ENCODE results near the gene RAD23B. TPM values are rescaled to one million over a fixed set of nuclear protein-coding genes. Genes with fewer than 3 reads are reported as not detected.

The RAD23B gene
- total and polyA plus RNA-seq, 11 donors: 39.8 to 144 (median 105) TPM

DNA sequence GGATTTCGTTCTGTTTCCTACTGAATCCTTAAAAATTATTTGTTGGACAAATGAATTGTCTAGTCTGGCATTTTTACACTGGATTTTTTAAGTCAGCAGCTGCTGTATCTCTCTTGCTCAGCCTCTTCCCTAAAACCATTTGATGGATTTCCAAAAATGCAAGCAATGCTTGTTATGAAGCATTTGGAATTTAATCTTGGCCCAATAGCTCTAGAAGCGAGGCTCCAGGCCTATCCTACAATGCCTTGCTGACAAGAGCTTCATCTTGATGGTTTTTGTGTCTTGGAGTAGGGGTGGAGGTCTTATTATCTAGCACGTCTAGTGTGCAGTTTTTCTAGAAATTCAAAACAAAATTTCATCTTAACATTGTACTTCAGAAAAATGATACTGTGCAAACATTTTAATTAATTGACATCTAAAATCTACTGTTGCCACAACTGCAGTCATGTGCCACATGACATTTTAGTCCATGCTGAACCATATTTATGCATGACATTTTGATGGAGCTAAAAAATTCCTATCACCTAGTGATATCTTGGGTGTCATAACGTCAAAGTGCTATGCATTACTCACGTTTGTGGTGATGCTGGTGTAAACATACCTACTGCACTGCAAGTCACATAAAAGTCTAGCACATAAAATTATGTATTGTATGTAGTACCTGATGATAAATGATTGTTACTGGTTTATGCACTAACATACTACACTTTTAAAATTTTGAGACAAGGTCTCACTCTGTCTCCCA is 5.9 kb upstream of the RAD23B start:
- peaks cover 0 to 4% (median 0%) of the 10 kb centered on the region in 9 donors for H3K27me3 ChIP-seq
- TF ChIP-seq, protein P1, sequence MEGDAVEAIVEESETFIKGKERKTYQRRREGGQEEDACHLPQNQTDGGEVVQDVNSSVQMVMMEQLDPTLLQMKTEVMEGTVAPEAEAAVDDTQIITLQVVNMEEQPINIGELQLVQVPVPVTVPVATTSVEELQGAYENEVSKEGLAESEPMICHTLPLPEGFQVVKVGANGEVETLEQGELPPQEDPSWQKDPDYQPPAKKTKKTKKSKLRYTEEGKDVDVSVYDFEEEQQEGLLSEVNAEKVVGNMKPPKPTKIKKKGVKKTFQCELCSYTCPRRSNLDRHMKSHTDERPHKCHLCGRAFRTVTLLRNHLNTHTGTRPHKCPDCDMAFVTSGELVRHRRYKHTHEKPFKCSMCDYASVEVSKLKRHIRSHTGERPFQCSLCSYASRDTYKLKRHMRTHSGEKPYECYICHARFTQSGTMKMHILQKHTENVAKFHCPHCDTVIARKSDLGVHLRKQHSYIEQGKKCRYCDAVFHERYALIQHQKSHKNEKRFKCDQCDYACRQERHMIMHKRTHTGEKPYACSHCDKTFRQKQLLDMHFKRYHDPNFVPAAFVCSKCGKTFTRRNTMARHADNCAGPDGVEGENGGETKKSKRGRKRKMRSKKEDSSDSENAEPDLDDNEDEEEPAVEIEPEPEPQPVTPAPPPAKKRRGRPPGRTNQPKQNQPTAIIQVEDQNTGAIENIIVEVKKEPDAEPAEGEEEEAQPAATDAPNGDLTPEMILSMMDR (IDR thresholded peaks at IDR 0.05): no peak
- no peak for TF ChIP-seq POLR2A (IDR thresholded peaks at IDR 0.05)
- peaks cover 0 to 19% (median 4%) of the 10 kb centered on the region in 12 donors for H3K4me1 ChIP-seq
- H3K4me3 ChIP-seq: no peak overlapping the region
- DNase-seq (no peak), ATAC-seq (peak in 1 of 4 donors; percentile 48)
- no peaks in the 10 kb centered on the region for H3K36me3 ChIP-seq
- no peaks in the 10 kb centered on the region for H3K9me3 ChIP-seq
- no peak overlapping the region for H3K27ac ChIP-seq
- intact Hi-C loops (cut with DNase I): loop anchor here in 3 of 10 donors (5.0 to 10.0 kb wide), 3 partner anchors 58 to 65 kb away; no protein-coding TSS in a partner anchor
- WGBS, 4 donors: 42 to 52% (median 49%) methylated on average over 5 of the region's 5 CpGs

DNA sequence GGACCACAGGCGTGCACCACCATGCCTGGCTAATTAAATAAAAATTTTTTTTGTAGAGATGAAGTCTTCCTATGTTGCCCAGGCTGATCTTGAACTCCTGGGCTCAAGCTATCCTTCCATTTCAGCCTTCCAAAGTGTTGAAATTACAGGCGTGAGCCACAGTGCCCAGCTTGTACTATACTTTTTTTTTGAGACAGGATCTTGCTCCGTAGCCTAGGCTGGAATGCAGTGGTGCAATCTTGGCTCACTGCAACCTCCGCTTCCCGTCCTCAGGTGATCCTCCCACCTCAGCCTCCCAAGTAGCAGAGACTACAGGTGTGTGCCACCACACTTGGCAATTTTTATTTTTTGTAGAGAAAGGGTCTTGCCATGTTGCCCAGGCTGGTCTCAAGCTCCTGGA is 5.3 kb upstream of the RAD23B start:
- WGBS, 4 donors: 85 to 97% (median 94%) methylated on average over 5 of the region's 5 CpGs
- no peak for DNase-seq

GRCh38 chr9:107279086-107279485 is 4.0 kb upstream of the RAD23B start:
- Histone ChIP-seq H3K4me3 (no peak overlapping the region), H3K27me3 (peaks cover 0 to 4% (median 0%) of the 10 kb centered on the region in 9 donors), H3K36me3 (no peaks in the 10 kb centered on the region), H3K4me1 (peaks cover 0 to 22% (median 5%) of the 10 kb centered on the region in 12 donors), H3K27ac (no peak overlapping the region), H3K9me3 (no peaks in the 10 kb centered on the region)
- ATAC-seq: no peak
- WGBS, 4 donors: 96 to 98% (median 97%) methylated on average over 7 of the region's 7 CpGs
- no peak for DNase-seq
- intact Hi-C loops (cut with DNase I): loop anchor here in 3 of 10 donors (5.0 to 10.0 kb wide), 3 partner anchors 56 to 64 kb away; no protein-coding TSS in a partner anchor
- no peak for TF ChIP-seq POLR2A (IDR thresholded peaks at IDR 0.05)
- TF ChIP-seq, protein P1 (IDR thresholded peaks at IDR 0.05): no peak

More for the DNA sequence above, 5.3 kb upstream of the RAD23B start:
- no peaks in the 10 kb centered on the region for H3K9me3 ChIP-seq
- no peak for ATAC-seq
- intact Hi-C loops (cut with DNase I): loop anchor here in 3 of 10 donors (5.0 to 10.0 kb wide), 3 partner anchors 57 to 64 kb away; no protein-coding TSS in a partner anchor
- H3K36me3 ChIP-seq: no peaks in the 10 kb centered on the region
- no peak for TF ChIP-seq POLR2A (IDR thresholded peaks at IDR 0.05)
- TF ChIP-seq, protein P1 (IDR thresholded peaks at IDR 0.05): no peak
- H3K27me3 ChIP-seq: peaks cover 0 to 4% (median 0%) of the 10 kb centered on the region in 9 donors
- H3K27ac ChIP-seq: no peak overlapping the region
- peaks cover 0 to 23% (median 5%) of the 10 kb centered on the region in 12 donors for H3K4me1 ChIP-seq
- H3K4me3 ChIP-seq: no peak overlapping the region

- no peak for TF ChIP-seq POLR2A (IDR thresholded peaks at IDR 0.05)
- TF ChIP-seq, protein P1 (IDR thresholded peaks at IDR 0.05): no peak
- 93 to 94% (median 94%) methylated on average over 3 of the region's 3 CpGs for WGBS, 4 donors
- DNase-seq: no peak
- no peaks in the 10 kb centered on the region for H3K9me3 ChIP-seq
- intact Hi-C loops (cut with DNase I): loop anchor here in 3 of 10 donors (5.0 to 10.0 kb wide), 4 partner anchors 42 to 62 kb away; no protein-coding TSS in a partner anchor
- H3K27ac ChIP-seq: no peak overlapping the region
- no peak for ATAC-seq
- H3K27me3 ChIP-seq: peaks cover 0 to 4% (median 0%) of the 10 kb centered on the region in 9 donors
- H3K4me1 ChIP-seq: peaks cover 0 to 32% (median 13%) of the 10 kb centered on the region in 12 donors
- H3K4me3 ChIP-seq: no peak overlapping the region
- H3K36me3 ChIP-seq: no peaks in the 10 kb centered on the region
These were observed 2.5 kb upstream of the RAD23B start for GRCh38 chr9:107280543-107280942.

Measured in heart left ventricle (tissue), 16 donors.